ENCODE results near the gene SHANK3. TPM values are rescaled to one million over a fixed set of nuclear protein-coding genes. Genes with fewer than 3 reads are reported as not detected.

The SHANK3 gene
- total and polyA plus RNA-seq, 4 donors = 1.1 to 10.0 (median 5.8) TPM

DNA sequence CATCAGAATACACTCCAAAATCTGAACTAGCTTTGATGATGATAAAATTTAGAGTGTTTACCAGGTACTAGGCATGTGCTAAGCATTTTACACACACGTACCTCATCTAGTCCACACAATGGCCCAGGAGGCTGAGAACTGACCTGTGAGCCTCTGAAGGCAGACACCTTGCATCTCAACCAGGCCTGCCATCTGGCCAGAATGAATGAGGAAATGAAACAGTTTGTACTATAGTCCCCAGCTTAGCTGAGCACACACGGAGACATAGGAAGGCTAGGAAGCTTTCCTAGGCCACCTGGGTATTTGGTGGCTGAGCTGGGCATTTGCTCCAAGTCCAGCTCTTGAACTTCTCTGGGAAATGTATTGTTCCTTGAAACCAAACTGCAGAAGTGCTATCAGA is 6.9 kb upstream of the SHANK3 start:
- no peak for DNase-seq (ENCODE audit: low spot score)
- TF ChIP-seq SP1 (IDR thresholded peaks at IDR 0.05) = no peak
- TF ChIP-seq HNF4G (IDR thresholded peaks at IDR 0.05) = no peak
- TF ChIP-seq RXRA (IDR thresholded peaks at IDR 0.05) = no peak
- no peak for TF ChIP-seq JUND (IDR thresholded peaks at IDR 0.05)
- TF ChIP-seq YY1 (IDR thresholded peaks at IDR 0.05) = no peak
- TF ChIP-seq RAD21 (IDR thresholded peaks at IDR 0.05) = no peak
- TF ChIP-seq, protein P1, sequence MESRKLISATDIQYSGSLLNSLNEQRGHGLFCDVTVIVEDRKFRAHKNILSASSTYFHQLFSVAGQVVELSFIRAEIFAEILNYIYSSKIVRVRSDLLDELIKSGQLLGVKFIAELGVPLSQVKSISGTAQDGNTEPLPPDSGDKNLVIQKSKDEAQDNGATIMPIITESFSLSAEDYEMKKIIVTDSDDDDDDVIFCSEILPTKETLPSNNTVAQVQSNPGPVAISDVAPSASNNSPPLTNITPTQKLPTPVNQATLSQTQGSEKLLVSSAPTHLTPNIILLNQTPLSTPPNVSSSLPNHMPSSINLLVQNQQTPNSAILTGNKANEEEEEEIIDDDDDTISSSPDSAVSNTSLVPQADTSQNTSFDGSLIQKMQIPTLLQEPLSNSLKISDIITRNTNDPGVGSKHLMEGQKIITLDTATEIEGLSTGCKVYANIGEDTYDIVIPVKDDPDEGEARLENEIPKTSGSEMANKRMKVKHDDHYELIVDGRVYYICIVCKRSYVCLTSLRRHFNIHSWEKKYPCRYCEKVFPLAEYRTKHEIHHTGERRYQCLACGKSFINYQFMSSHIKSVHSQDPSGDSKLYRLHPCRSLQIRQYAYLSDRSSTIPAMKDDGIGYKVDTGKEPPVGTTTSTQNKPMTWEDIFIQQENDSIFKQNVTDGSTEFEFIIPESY (IDR thresholded peaks at IDR 0.05) = no peak
- TF ChIP-seq, protein P2, sequence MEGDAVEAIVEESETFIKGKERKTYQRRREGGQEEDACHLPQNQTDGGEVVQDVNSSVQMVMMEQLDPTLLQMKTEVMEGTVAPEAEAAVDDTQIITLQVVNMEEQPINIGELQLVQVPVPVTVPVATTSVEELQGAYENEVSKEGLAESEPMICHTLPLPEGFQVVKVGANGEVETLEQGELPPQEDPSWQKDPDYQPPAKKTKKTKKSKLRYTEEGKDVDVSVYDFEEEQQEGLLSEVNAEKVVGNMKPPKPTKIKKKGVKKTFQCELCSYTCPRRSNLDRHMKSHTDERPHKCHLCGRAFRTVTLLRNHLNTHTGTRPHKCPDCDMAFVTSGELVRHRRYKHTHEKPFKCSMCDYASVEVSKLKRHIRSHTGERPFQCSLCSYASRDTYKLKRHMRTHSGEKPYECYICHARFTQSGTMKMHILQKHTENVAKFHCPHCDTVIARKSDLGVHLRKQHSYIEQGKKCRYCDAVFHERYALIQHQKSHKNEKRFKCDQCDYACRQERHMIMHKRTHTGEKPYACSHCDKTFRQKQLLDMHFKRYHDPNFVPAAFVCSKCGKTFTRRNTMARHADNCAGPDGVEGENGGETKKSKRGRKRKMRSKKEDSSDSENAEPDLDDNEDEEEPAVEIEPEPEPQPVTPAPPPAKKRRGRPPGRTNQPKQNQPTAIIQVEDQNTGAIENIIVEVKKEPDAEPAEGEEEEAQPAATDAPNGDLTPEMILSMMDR (IDR thresholded peaks at IDR 0.05; ENCODE audit: low read depth, low read length, missing input control) = no peak
- TF ChIP-seq FOXA1 (IDR thresholded peaks at IDR 0.05) = no peak
- TF ChIP-seq EGR1 (IDR thresholded peaks at IDR 0.05; ENCODE audit: low read depth in 2 of 2) = no peak
- no peak for TF ChIP-seq GABPA (IDR thresholded peaks at IDR 0.05 in 1 of 2, conservative IDR thresholded peaks at IDR 0.05 in 1 of 2)
- TF ChIP-seq TAF1 (conservative IDR thresholded peaks at IDR 0.05) = no peak
- TF ChIP-seq HNF4A (conservative IDR thresholded peaks at IDR 0.05) = no peak
- TF ChIP-seq, protein P3, sequence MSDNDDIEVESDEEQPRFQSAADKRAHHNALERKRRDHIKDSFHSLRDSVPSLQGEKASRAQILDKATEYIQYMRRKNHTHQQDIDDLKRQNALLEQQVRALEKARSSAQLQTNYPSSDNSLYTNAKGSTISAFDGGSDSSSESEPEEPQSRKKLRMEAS (IDR thresholded peaks at IDR 0.05) = no peak
- TF ChIP-seq NR2F2 (IDR thresholded peaks at IDR 0.05) = no peak
- TF ChIP-seq, protein P4, sequence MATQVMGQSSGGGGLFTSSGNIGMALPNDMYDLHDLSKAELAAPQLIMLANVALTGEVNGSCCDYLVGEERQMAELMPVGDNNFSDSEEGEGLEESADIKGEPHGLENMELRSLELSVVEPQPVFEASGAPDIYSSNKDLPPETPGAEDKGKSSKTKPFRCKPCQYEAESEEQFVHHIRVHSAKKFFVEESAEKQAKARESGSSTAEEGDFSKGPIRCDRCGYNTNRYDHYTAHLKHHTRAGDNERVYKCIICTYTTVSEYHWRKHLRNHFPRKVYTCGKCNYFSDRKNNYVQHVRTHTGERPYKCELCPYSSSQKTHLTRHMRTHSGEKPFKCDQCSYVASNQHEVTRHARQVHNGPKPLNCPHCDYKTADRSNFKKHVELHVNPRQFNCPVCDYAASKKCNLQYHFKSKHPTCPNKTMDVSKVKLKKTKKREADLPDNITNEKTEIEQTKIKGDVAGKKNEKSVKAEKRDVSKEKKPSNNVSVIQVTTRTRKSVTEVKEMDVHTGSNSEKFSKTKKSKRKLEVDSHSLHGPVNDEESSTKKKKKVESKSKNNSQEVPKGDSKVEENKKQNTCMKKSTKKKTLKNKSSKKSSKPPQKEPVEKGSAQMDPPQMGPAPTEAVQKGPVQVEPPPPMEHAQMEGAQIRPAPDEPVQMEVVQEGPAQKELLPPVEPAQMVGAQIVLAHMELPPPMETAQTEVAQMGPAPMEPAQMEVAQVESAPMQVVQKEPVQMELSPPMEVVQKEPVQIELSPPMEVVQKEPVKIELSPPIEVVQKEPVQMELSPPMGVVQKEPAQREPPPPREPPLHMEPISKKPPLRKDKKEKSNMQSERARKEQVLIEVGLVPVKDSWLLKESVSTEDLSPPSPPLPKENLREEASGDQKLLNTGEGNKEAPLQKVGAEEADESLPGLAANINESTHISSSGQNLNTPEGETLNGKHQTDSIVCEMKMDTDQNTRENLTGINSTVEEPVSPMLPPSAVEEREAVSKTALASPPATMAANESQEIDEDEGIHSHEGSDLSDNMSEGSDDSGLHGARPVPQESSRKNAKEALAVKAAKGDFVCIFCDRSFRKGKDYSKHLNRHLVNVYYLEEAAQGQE (IDR thresholded peaks at IDR 0.05) = no peak
- no peak for TF ChIP-seq FOXA2 (IDR thresholded peaks at IDR 0.05)
- Histone ChIP-seq H3K9ac (ENCODE audit: low read depth in 1 of 2, low read length in 2 of 2) (no peak overlapping the region), H3K36me3 (ENCODE audit: control insufficient read depth in 4 of 4, insufficient read depth in 3 of 4, low read depth in 1 of 4, low read length in 3 of 4) (no peaks in the 10 kb centered on the region), H3K4me3 (ENCODE audit: low read depth in 1 of 3, low read length in 3 of 3) (no peak overlapping the region), H3K9me3 (ENCODE audit: control insufficient read depth in 4 of 4, low read length in 3 of 4) (no peaks in the 10 kb centered on the region), H3K4me1 (ENCODE audit: control insufficient read depth in 4 of 4, insufficient read depth in 4 of 4, low read length in 3 of 4) (no peaks in the 10 kb centered on the region), H3K27ac (ENCODE audit: low read depth in 1 of 2, low read length in 2 of 2) (no peak overlapping the region), H3K27me3 (ENCODE audit: control insufficient read depth in 4 of 4, insufficient read depth in 4 of 4, low read length in 3 of 4) (no peaks in the 10 kb centered on the region)
- 80% methylated on average over 2 of the region's 2 CpGs for WGBS

DNA sequence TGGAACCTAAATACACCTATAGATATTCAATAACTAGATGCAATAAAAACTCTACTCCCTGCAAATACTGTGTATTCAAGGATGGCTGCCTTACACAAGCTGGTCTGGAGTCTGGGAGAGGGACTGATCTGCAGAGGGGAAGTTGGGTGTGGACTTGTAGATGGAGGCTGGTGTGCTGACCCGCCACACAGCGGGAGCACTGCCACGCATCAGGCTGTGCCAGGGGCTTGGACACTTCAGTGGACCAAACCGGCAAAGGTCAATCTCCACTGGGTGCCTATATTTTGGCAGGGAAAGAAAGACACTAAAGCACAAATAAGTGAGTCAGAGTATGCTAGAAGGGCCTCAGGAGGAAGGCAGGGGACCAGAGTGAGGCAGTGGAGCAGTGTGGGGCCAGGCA is 2.1 kb upstream of the SHANK3 start:
- no peak for TF ChIP-seq NR2F2 (IDR thresholded peaks at IDR 0.05)
- TF ChIP-seq, protein P1 (IDR thresholded peaks at IDR 0.05) = no peak
- TF ChIP-seq, protein P4 (IDR thresholded peaks at IDR 0.05) = no peak
- Histone ChIP-seq H3K4me3 (ENCODE audit: low read depth in 1 of 3, low read length in 3 of 3) (no peak overlapping the region), H3K27me3 (ENCODE audit: control insufficient read depth in 4 of 4, insufficient read depth in 4 of 4, low read length in 3 of 4) (no peaks in the 10 kb centered on the region), H3K27ac (ENCODE audit: low read depth in 1 of 2, low read length in 2 of 2) (no peak overlapping the region), H3K36me3 (ENCODE audit: control insufficient read depth in 4 of 4, insufficient read depth in 3 of 4, low read depth in 1 of 4, low read length in 3 of 4) (no peaks in the 10 kb centered on the region), H3K4me1 (ENCODE audit: control insufficient read depth in 4 of 4, insufficient read depth in 4 of 4, low read length in 3 of 4) (peaks cover 0 to 12% (median 5%) of the 10 kb centered on the region in 4 donors), H3K9ac (ENCODE audit: low read depth in 1 of 2, low read length in 2 of 2) (no peak overlapping the region), H3K9me3 (ENCODE audit: control insufficient read depth in 4 of 4, low read length in 3 of 4) (no peaks in the 10 kb centered on the region)
- WGBS = 56% methylated on average over 4 of the region's 4 CpGs
- DNase-seq (ENCODE audit: low spot score) = no peak

Measured in liver (tissue), 9 donors.